H1 (cell line): Measurements from ENCODE around the gene NEB. TPM values are rescaled to one million over a fixed set of nuclear protein-coding genes. Genes with fewer than 3 reads are reported as not detected.
"Not testable (repeated sequence)": the region's sequence is repeated elsewhere in the genome, so short reads cannot be mapped to it uniquely, and the experiment has no call there.

Experiments used
- CTCF ChIA-PET: fragments of 300-600 bp; sonication (Branson Sonifier 250); formaldehyde crosslinking; loops from one replicate; lab custom pipeline; 2021; ENCODE audit not compliant: partially characterized antibody; lab: Charles Lee
- POLR2A ChIA-PET: fragments of 300-600 bp; sonication (Branson Sonifier 250); formaldehyde crosslinking; loops from one replicate; lab custom pipeline; 2021; ENCODE audit warnings: inconsistent platforms; ENCODE audit not compliant: partially characterized antibody; lab: Charles Lee
- DNase-seq, 2 experiments: peaks; one replicate each; pipeline versions ENCODE4 v3.0.0 to v3.0.0-alpha.2; 2010 to 2022; ENCODE audit warnings: low spot score in 2 of 2, low read depth in 1 of 2, mixed read lengths in 1 of 2
- FAIRE-seq: peaks from 2 replicates; lab custom pipeline; 2011; peaks lifted over from hg19 to GRCh38; lab: Jason Lieb, UNC
- H2AFZ ChIP-seq: 2 replicates; pipeline ENCODE4 v1.8.1; 2012; ENCODE audit warnings: low read length, inconsistent platforms
- H2AK5ac ChIP-seq: 2 replicates; pipeline ENCODE4 v1.6.1; 2013; ENCODE audit warnings: low read depth, low read length
- H2BK120ac ChIP-seq: replicated peaks from 2 replicates; pipeline ENCODE3; 2013; ENCODE audit warnings: low read depth, low read length, inconsistent platforms
- H2BK12ac ChIP-seq: 2 replicates; pipeline ENCODE4 v1.6.1; 2013; ENCODE audit warnings: low read depth, low read length
- H2BK15ac ChIP-seq: 2 replicates; pipeline ENCODE4 v1.6.1; 2013; ENCODE audit warnings: low read length
- H2BK20ac ChIP-seq: 2 replicates; pipeline ENCODE4 v1.6.1; 2013; ENCODE audit warnings: low read length
- H2BK5ac ChIP-seq: 2 replicates; pipeline ENCODE4 v1.6.1; 2013; ENCODE audit warnings: low read depth, low read length
- H3K14ac ChIP-seq: 2 replicates; pipeline ENCODE4 v1.6.1; 2013; ENCODE audit warnings: inconsistent platforms; ENCODE audit not compliant: insufficient read length
- H3K18ac ChIP-seq: 2 replicates; pipeline ENCODE4 v1.6.1; 2013; ENCODE audit warnings: low read length; ENCODE audit errors: extremely low read depth
- H3K23ac ChIP-seq: 2 replicates; pipeline ENCODE4 v1.6.1; 2013; ENCODE audit warnings: inconsistent platforms; ENCODE audit not compliant: insufficient read length
- H3K23me2 ChIP-seq: 2 replicates; pipeline ENCODE4 v1.6.1; 2013; ENCODE audit warnings: low read depth, low read length
- H3K27ac ChIP-seq: 2 replicates; pipeline ENCODE4 v1.6.1; 2011; ENCODE audit warnings: low read depth, low read length, inconsistent platforms
- H3K27me3 ChIP-seq, 4 experiments: replicated peaks in 1 of 4; 1 replicate in 1 of 4; 2 replicates in 3 of 4; pipeline versions ENCODE4 v1.6.1 to v1.8.1; 2011 to 2013; ENCODE audit warnings: low read length in 3 of 4, mild to moderate bottlenecking in 3 of 4, inconsistent platforms in 2 of 4, mixed read lengths in 2 of 4, moderate library complexity in 1 of 4; ENCODE audit not compliant: control insufficient read depth in 3 of 4, insufficient read depth in 3 of 4; ENCODE audit errors: extremely low read depth in 1 of 4
- H3K36me3 ChIP-seq, 4 experiments: 2 replicates each; pipeline versions ENCODE4 v1.6.1 to v1.8.1; 2011 to 2013; ENCODE audit warnings: mild to moderate bottlenecking in 4 of 4, low read length in 3 of 4, moderate library complexity in 2 of 4, control low read depth in 1 of 4, inconsistent platforms in 1 of 4; ENCODE audit not compliant: insufficient read depth in 4 of 4, control insufficient read depth in 2 of 4
- H3K4ac ChIP-seq: replicated peaks from 2 replicates; pipeline ENCODE3; 2013; ENCODE audit warnings: low read length, low read depth, mixed read lengths, inconsistent platforms; ENCODE audit not compliant: insufficient read length
- H3K4me1 ChIP-seq, 4 experiments: replicated peaks in 1 of 4; 1 replicate in 1 of 4; 2 replicates in 3 of 4; pipeline versions ENCODE4 v1.6.1 to v1.8.1; 2011 to 2013; ENCODE audit warnings: low read length in 3 of 4, inconsistent platforms in 2 of 4, mixed read lengths in 1 of 4; ENCODE audit not compliant: insufficient read depth in 4 of 4, control insufficient read depth in 3 of 4
- H3K4me2 ChIP-seq, 2 experiments: 2 replicates each; pipeline versions ENCODE4 v1.6.1 to v1.8.1; 2011 to 2013; ENCODE audit warnings: low read depth in 2 of 2, low read length in 2 of 2, control low read depth in 1 of 2, inconsistent platforms in 1 of 2, mild to moderate bottlenecking in 1 of 2; ENCODE audit not compliant: insufficient read depth in 1 of 2
- H3K4me3 ChIP-seq, 4 experiments: fragments of 200-600, 300-600 bp in 1 of 4; sonication (generic), shearing (Covaris generic), sonication (Bioruptor Twin) in 1 of 4; 2 replicates each; pipeline versions ENCODE4 v1.5.1 to v1.8.1; 2011 to 2016; ENCODE audit warnings: low read length in 4 of 4, low read depth in 3 of 4, control low read depth in 2 of 4, inconsistent platforms in 2 of 4, mild to moderate bottlenecking in 2 of 4, mixed read lengths in 1 of 4, moderate library complexity in 1 of 4; ENCODE audit not compliant: insufficient read depth in 2 of 4; ENCODE audit errors: extremely low read depth in 1 of 4
- H3K56ac ChIP-seq: replicated peaks from 2 replicates; pipeline ENCODE3; 2013; ENCODE audit warnings: low read depth, mild to moderate bottlenecking, mixed read lengths, low read length, inconsistent platforms; ENCODE audit not compliant: insufficient read length
- H3K79me1 ChIP-seq: 2 replicates; pipeline ENCODE4 v1.6.1; 2013; ENCODE audit warnings: low read depth, low read length, control low read depth
- H3K79me2 ChIP-seq, 2 experiments: 2 replicates each; pipeline versions ENCODE4 v1.6.1 to v1.8.1; 2012 to 2013; ENCODE audit warnings: low read length in 2 of 2, mild to moderate bottlenecking in 2 of 2, inconsistent platforms in 1 of 2; ENCODE audit not compliant: insufficient read depth in 2 of 2, control insufficient read depth in 1 of 2
- H3K9ac ChIP-seq, 4 experiments: replicated peaks in 1 of 4; 1 replicate in 1 of 4; 2 replicates in 3 of 4; pipeline versions ENCODE4 v1.6.1 to v1.8.1; 2011 to 2013; ENCODE audit warnings: low read depth in 3 of 4, low read length in 3 of 4, control low read depth in 2 of 4, mild to moderate bottlenecking in 2 of 4, moderate library complexity in 2 of 4, inconsistent platforms in 1 of 4; ENCODE audit errors: extremely low read depth in 1 of 4
- H3K9me3 ChIP-seq, 2 experiments: 2 replicates each; pipeline versions ENCODE4 v1.6.1 to v1.8.1; 2012 to 2013; ENCODE audit warnings: mild to moderate bottlenecking in 2 of 2, moderate library complexity in 2 of 2, control low read depth in 1 of 2, inconsistent platforms in 1 of 2, low read depth in 1 of 2, low read length in 1 of 2, mixed read lengths in 1 of 2; ENCODE audit not compliant: insufficient read depth in 2 of 2
- H4K20me1 ChIP-seq, 2 experiments: replicated peaks in 1 of 2; 2 replicates each; pipeline versions ENCODE3 to v1.8.1; 2011 to 2013; ENCODE audit warnings: inconsistent platforms in 2 of 2, low read length in 2 of 2, mild to moderate bottlenecking in 1 of 2; ENCODE audit not compliant: insufficient read depth in 2 of 2, control insufficient read depth in 1 of 2
- H4K5ac ChIP-seq: 2 replicates; pipeline ENCODE4 v1.6.1; 2013; ENCODE audit warnings: low read length, low read depth, mixed read lengths, inconsistent platforms; ENCODE audit not compliant: insufficient read length
- H4K8ac ChIP-seq: 2 replicates; pipeline ENCODE4 v1.8.0; 2013; ENCODE audit warnings: mild to moderate bottlenecking, moderate library complexity, low read length, inconsistent platforms; ENCODE audit not compliant: insufficient read depth; ENCODE audit errors: extremely low read depth
- H4K91ac ChIP-seq: replicated peaks from 2 replicates; pipeline ENCODE3; 2013; ENCODE audit warnings: low read length, mixed read lengths, inconsistent platforms; ENCODE audit not compliant: insufficient read length
- whole genome bisulfite sequencing, 2 experiments: shearing (Covaris generic) in 1 of 2; methylation state at CpG; one replicate each; pipeline versions ENCODE4 v1.1.6 to v1.1.7; 2013 to 2015; ENCODE audit warnings: low lambda C conversion rate in 2 of 2, mixed read lengths in 2 of 2, inconsistent platforms in 1 of 2, low coverage in 1 of 2, missing lambda C conversion rate in 1 of 2; ENCODE audit not compliant: insufficient replicate concordance in 2 of 2, insufficient coverage in 1 of 2, insufficient read length in 1 of 2; ENCODE audit errors: extremely low coverage in 1 of 2, missing lambda C conversion rate in 1 of 2; 5-methylcytosine and 5-hydroxymethylcytosine counted together
- polyA plus RNA-seq, 7 experiments: library from polyadenylated mRNA; depleted of rRNA in 3 of 7; stranded (reverse) in 5 of 7; unstranded in 2 of 7; fragments of >200 nt in 5 of 7; fragments of 200-250 nt in 2 of 7; gene quantifications; 1 replicate in 5 of 7; 2 replicates in 1 of 7; 4 replicates in 1 of 7; pipeline versions ENCODE4 v1.2.1 to v1.2.3, GENCODE V29; 2011 to 2013; ENCODE audit warnings: missing spikeins in 2 of 7, mixed read lengths in 2 of 7
- total RNA-seq: library from RNA; stranded (reverse); fragmentation: NEBNext Ultra II Directional; extraction: Animal tissue kit (Norgen Biotek cat#: 25700); gene quantifications from 2 replicates; pipeline ENCODE4 v1.2.1, GENCODE V29; 2021

The NEB gene
- total and polyA plus RNA-seq, 2 of the 8 experiments (the other 6 are each of a cell fraction or from before 2014, with no cell fraction given) = 1.4 to 2.5 TPM

GRCh38 chr2:151641895-151642294 lies 92.4 kb downstream of the NEB start:
- H4K20me1 ChIP-seq, H2BK20ac ChIP-seq, H3K14ac ChIP-seq, H4K5ac ChIP-seq, H3K18ac ChIP-seq, DNase-seq, H4K8ac ChIP-seq, H3K79me1 ChIP-seq, H3K4ac ChIP-seq, H3K9ac ChIP-seq, H3K23me2 ChIP-seq, H2BK12ac ChIP-seq, H3K27ac ChIP-seq, H4K91ac ChIP-seq, H3K4me1 ChIP-seq, H2BK5ac ChIP-seq, H2BK15ac ChIP-seq, H3K27me3 ChIP-seq, POLR2A ChIA-PET, H3K4me2 ChIP-seq, H2BK120ac ChIP-seq, H2AK5ac ChIP-seq, H3K23ac ChIP-seq, H3K4me3 ChIP-seq, H3K56ac ChIP-seq, H3K9me3 ChIP-seq, H2AFZ ChIP-seq, H3K79me2 ChIP-seq, FAIRE-seq, H3K36me3 ChIP-seq: not testable (repeated sequence)
- CTCF ChIA-PET = interaction anchor here (0.9 to 1.1 kb wide), 3 partner anchors 10 to 14 kb away, joined by 3 to 5 read pairs (median 3); no protein-coding TSS in a partner anchor
- WGBS, 2 experiments = 95% methylated on average over 2 of the region's 2 CpGs; no CpG with 5 or more reads in 1 of the 2 experiments
